Measurements from ENCODE around the gene KHDC4.

DNA sequence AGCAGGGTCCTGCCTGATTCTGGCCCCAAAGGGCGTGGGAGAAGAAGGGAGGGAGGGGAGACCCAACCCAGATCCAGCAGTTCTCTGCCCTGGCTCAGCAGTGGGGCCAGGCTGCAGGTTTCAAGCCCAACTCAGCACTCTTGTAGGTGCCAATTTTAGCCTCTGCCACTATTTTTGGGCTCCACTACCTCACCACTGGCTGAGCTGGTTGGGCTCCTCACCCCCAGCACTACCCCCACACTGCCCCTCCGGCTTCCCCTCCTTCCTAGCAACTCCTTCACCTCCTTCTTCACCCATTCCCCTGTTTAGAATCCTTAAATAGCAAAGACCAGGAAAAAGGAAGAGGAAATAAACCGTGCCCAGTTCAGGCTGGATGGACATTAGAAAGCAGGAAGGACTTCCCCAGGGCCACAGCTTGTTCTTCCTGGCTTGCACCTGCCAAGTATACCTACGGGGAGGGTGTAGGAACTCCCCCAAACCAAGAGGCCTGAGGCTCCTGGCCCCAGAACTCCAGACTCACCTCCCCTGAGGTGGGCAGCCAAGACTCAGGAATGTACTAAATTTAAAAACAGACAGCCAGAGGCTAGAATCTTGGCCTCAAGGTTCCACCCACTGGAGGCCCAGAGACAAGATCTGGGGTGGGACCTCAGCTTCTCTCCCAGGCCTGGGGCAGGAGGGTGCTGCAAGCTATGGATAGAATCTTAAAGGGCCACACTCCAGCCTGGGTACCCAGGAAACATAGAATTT is 45.6 kb upstream of the KHDC4 start:
- TF ChIP-seq, protein P1, sequence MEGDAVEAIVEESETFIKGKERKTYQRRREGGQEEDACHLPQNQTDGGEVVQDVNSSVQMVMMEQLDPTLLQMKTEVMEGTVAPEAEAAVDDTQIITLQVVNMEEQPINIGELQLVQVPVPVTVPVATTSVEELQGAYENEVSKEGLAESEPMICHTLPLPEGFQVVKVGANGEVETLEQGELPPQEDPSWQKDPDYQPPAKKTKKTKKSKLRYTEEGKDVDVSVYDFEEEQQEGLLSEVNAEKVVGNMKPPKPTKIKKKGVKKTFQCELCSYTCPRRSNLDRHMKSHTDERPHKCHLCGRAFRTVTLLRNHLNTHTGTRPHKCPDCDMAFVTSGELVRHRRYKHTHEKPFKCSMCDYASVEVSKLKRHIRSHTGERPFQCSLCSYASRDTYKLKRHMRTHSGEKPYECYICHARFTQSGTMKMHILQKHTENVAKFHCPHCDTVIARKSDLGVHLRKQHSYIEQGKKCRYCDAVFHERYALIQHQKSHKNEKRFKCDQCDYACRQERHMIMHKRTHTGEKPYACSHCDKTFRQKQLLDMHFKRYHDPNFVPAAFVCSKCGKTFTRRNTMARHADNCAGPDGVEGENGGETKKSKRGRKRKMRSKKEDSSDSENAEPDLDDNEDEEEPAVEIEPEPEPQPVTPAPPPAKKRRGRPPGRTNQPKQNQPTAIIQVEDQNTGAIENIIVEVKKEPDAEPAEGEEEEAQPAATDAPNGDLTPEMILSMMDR (conservative IDR thresholded peaks at IDR 0.05; ENCODE audit: low read depth, low read length), result no peak
- no peak for TF ChIP-seq EZH2 (IDR thresholded peaks at IDR 0.05; ENCODE audit: borderline replicate concordance, low read depth, low read length, poor library complexity, severe bottlenecking)
